ENCODE data around the gene CEP350.

Gene CEP350

DNA sequence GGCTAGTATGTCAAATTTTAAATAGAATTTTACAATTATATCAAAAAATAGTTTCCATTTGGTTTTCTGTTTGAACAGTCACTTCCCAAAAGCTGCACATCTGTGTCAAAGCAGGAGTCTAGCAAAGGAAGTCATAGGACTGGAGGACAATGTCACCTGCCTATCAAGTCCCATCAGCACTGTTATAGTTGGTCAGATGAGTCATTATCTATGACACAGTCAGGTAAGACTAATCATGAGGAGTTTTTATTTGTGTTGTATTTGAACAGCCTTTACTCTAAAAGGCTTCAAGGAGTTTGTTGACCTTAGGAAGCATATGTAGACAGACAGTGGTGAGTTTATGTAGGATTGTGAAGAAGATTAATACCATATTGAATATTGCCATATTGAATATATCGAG is 125.8 kb downstream of the CEP350 start:
- H3K4me2 ChIP-seq, result no peak overlapping the region
- no peaks in the 10 kb centered on the region for H3K4me1 ChIP-seq
- H3K27me3 ChIP-seq, result no peaks in the 10 kb centered on the region
- TF ChIP-seq Cebpa-rat (IDR thresholded peaks at IDR 0.05), result no peak
- no peak overlapping the region for H3K27ac ChIP-seq
- H3K9me3 ChIP-seq, result no peaks in the 10 kb centered on the region
- no peak overlapping the region for H3K9ac ChIP-seq
- H3K4me3 ChIP-seq, result no peak overlapping the region
- no peaks in the 10 kb centered on the region for H4K20me1 ChIP-seq
- peaks cover 72% of the 10 kb centered on the region for H3K36me3 ChIP-seq

GRCh38 chr1:180081474-180081873 is 126.9 kb downstream of the CEP350 start:
- Histone ChIP-seq H3K9me3 (no peaks in the 10 kb centered on the region), H3K4me2 (no peak overlapping the region), H3K4me1 (no peaks in the 10 kb centered on the region), H3K27me3 (no peaks in the 10 kb centered on the region), H3K27ac (no peak overlapping the region), H4K20me1 (no peaks in the 10 kb centered on the region), H3K4me3 (no peak overlapping the region), H3K9ac (no peak overlapping the region), H3K36me3 (peaks cover 70% of the 10 kb centered on the region)
- TF ChIP-seq Cebpa-rat (IDR thresholded peaks at IDR 0.05), result no peak

DNA sequence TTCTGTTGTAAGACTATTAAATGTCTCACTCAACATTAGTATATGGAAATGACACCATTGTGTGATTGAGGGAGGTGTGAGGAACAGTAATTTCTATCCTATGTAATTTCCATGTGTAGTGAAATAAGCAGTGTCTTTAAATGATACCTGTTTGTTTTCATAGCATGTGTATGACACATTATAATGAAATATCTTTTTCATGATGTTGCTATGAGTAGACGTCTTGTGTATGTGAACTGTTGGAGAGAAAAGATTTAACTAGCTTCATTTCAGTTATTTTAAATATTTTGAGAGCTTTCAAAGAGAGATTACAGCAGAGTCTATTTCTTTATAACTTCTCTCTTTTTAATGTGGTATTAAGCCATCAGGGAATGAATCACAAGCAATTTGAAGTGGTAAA is 128.6 kb downstream of the CEP350 start:
- peaks cover 62% of the 10 kb centered on the region for H3K36me3 ChIP-seq
- no peaks in the 10 kb centered on the region for H3K27me3 ChIP-seq
- H3K27ac ChIP-seq, result no peak overlapping the region
- no peak overlapping the region for H3K9ac ChIP-seq
- no peak for TF ChIP-seq Cebpa-rat (IDR thresholded peaks at IDR 0.05)
- H4K20me1 ChIP-seq, result no peaks in the 10 kb centered on the region
- no peaks in the 10 kb centered on the region for H3K9me3 ChIP-seq
- no peak overlapping the region for H3K4me3 ChIP-seq
- no peak overlapping the region for H3K4me2 ChIP-seq
- no peaks in the 10 kb centered on the region for H3K4me1 ChIP-seq

GRCh38 chr1:180084867-180085266 is 130.3 kb downstream of the CEP350 start:
- no peak for TF ChIP-seq Cebpa-rat (IDR thresholded peaks at IDR 0.05)
- Histone ChIP-seq H3K27me3 (no peaks in the 10 kb centered on the region), H3K36me3 (peaks cover 73% of the 10 kb centered on the region), H4K20me1 (no peaks in the 10 kb centered on the region), H3K4me1 (no peaks in the 10 kb centered on the region), H3K9me3 (no peaks in the 10 kb centered on the region), H3K27ac (no peak overlapping the region), H3K4me3 (no peak overlapping the region), H3K4me2 (no peak overlapping the region), H3K9ac (no peak overlapping the region)

DNA sequence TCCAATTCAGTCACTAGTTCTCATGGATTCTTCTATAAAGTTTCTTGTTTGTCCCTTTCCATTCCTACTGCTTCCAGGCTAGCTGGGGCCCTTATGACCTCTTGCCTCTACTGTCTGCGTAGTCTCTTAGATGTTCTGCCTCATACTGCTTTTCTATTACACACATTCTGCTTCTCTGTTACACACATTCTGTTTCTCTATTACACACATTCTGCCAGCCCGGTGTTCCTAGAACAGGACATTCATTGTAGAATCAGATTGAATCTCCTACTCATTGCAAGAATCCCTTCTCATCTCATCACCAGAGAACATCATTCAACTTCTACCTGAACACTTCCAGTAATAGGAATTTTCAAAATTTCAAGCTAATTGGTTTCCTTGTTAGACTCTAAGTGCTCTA is 130.7 kb downstream of the CEP350 start:
- Histone ChIP-seq H3K9me3 (no peaks in the 10 kb centered on the region), H3K4me1 (no peaks in the 10 kb centered on the region), H3K4me2 (no peak overlapping the region), H3K27ac (no peak overlapping the region), H4K20me1 (no peaks in the 10 kb centered on the region), H3K27me3 (no peaks in the 10 kb centered on the region), H3K36me3 (peaks cover 73% of the 10 kb centered on the region), H3K4me3 (no peak overlapping the region), H3K9ac (no peak overlapping the region)
- TF ChIP-seq Cebpa-rat (IDR thresholded peaks at IDR 0.05), result no peak

- no peak overlapping the region for H3K27ac ChIP-seq
- H3K9ac ChIP-seq, result no peak overlapping the region
- H3K4me1 ChIP-seq, result no peaks in the 10 kb centered on the region
- no peaks in the 10 kb centered on the region for H3K27me3 ChIP-seq
- H3K36me3 ChIP-seq, result peaks cover 95% of the 10 kb centered on the region
- H4K20me1 ChIP-seq, result no peaks in the 10 kb centered on the region
- TF ChIP-seq Cebpa-rat (IDR thresholded peaks at IDR 0.05), result no peak
- H3K9me3 ChIP-seq, result no peaks in the 10 kb centered on the region
- H3K4me2 ChIP-seq, result no peak overlapping the region
- H3K4me3 ChIP-seq, result no peak overlapping the region
Observed at GRCh38 chr1:180092931-180093650, 138.5 kb downstream of the CEP350 start.

DNA sequence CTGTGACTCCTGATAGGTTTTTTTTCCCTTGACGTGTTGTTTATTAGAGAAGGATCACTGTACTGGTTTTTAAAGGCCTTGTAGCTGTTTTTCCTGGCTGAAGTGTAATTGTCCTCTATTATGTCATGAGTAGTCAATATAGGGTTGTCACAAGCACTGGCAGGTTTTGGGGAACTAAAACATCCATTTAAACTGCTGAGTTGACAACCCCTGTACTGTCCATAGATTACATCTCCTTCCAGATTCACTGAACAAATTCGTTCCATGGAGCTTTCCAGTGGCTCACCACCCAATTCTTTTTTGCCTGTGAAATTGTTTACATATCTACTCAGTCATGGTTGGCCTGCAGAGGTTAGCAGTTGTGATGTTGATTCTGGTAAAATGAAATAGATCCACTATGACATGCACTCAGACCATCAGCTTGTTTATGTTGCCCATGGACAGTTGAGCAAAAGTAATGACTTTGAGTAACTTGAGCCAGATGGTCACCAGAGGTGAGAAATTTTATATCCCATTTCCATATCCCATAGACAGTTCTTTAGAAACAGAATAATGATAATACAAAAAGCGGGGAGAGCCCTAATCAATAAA is 140.2 kb downstream of the CEP350 start:
- Histone ChIP-seq H4K20me1 (no peaks in the 10 kb centered on the region), H3K27me3 (no peaks in the 10 kb centered on the region), H3K4me3 (no peak overlapping the region), H3K36me3 (peaks cover 92% of the 10 kb centered on the region), H3K27ac (no peak overlapping the region), H3K9me3 (no peaks in the 10 kb centered on the region), H3K4me1 (no peaks in the 10 kb centered on the region), H3K9ac (no peak overlapping the region), H3K4me2 (no peak overlapping the region)
- no peak for TF ChIP-seq Cebpa-rat (IDR thresholded peaks at IDR 0.05)

DNA sequence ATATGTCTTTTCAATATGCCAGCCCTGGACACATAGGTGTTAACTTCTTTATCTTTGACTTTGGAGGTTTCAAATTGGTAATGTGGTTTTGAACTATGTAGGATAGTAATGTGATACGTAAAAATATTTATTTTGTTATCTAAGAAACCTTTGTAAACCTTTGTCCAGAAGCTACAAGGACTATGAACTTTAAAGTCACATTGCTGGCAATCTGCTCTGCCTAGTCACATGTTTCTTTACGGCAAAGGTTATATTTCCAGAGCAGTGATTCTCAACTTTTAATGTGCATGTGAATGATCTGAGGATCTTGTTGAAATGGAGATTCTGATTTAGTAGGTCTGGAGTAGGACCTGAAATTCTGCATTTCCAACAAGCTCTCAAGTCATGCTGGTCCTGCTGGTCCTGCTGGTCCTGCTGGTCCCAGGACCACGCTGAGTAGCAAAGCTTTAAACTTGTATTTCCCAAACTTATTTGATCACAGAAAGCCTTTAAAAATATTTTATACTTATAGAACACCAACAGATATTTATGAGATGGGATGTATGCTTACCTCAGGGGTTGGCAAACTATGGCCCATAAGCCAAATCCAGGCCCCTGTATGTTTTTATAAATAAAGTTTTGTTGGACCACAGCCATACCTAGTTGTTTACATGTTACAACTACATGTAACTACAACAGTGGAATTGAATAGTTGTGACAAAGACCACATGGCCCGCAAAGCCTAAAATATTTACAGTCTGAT is 142.1 kb downstream of the CEP350 start:
- H3K27me3 ChIP-seq, result no peaks in the 10 kb centered on the region

DNA sequence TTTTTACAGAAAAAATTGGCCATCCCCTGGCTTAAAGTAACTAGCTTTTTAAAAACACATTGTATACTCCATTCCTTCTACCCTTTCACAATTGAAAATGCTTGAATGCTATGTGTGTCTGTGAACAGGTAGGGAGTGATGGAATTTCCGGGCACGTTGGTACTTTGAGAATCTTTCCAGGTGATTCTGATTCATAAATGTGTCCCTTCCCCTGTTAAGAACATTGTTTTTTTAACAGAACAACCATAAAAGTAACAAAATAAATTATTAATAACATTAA is 142.7 kb downstream of the CEP350 start:
- peaks cover 92% of the 10 kb centered on the region for H3K36me3 ChIP-seq

More for the DNA sequence above, 142.1 kb downstream of the CEP350 start:
- H4K20me1 ChIP-seq, result no peaks in the 10 kb centered on the region
- H3K4me3 ChIP-seq, result no peak overlapping the region
- no peak overlapping the region for H3K27ac ChIP-seq
- peaks cover 3% of the 10 kb centered on the region; the same call in 1 of the 2 replicates for H3K4me1 ChIP-seq
- no peak for TF ChIP-seq Cebpa-rat (IDR thresholded peaks at IDR 0.05)
- H3K9ac ChIP-seq, result no peak overlapping the region
- peaks cover 91% of the 10 kb centered on the region for H3K36me3 ChIP-seq
- no peaks in the 10 kb centered on the region for H3K9me3 ChIP-seq
- no peak overlapping the region for H3K4me2 ChIP-seq

DNA sequence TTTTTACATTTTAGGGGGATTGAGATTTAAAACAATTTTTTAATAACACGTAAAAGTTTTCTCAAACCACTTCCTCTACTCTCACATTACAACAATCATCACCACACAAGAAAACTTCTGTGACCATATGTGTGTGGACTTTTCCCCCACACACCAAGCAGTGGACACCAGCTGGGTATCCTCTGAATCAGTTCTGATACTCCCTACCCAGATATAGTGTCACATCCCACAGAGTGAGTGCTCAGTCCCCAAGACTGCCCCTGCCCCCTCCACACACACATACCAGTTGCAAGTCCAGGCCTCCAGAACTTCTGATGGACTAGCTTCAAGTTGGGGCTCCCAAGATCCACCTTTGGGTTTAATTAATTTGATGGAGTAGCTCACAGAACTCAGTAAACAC is 146.8 kb downstream of the CEP350 start:
- Histone ChIP-seq H3K27me3 (no peaks in the 10 kb centered on the region), H3K4me3 (no peak overlapping the region), H3K9ac (no peak overlapping the region), H3K4me2 (no peak overlapping the region), H3K9me3 (no peaks in the 10 kb centered on the region), H3K4me1 (peaks cover 3% of the 10 kb centered on the region; the same call in 1 of the 2 replicates), H3K36me3 (peaks cover 84% of the 10 kb centered on the region), H4K20me1 (no peaks in the 10 kb centered on the region), H3K27ac (no peak overlapping the region)
- TF ChIP-seq Cebpa-rat (IDR thresholded peaks at IDR 0.05), result no peak

More for the DNA sequence above, 142.7 kb downstream of the CEP350 start:
- Histone ChIP-seq H3K27ac (no peak overlapping the region), H4K20me1 (no peaks in the 10 kb centered on the region), H3K9ac (no peak overlapping the region), H3K9me3 (no peaks in the 10 kb centered on the region), H3K4me1 (peaks cover 3% of the 10 kb centered on the region; the same call in 1 of the 2 replicates), H3K4me3 (no peak overlapping the region), H3K4me2 (no peak overlapping the region), H3K27me3 (no peaks in the 10 kb centered on the region)
- TF ChIP-seq Cebpa-rat (IDR thresholded peaks at IDR 0.05), result no peak

Measured in BLaER1 (cell line).